Chondrocyte (in vitro differentiated cells): ENCODE data around the gene TSPAN12. TPM values are rescaled to one million over a fixed set of nuclear protein-coding genes. Genes with fewer than 3 reads are reported as not detected.
"Not testable (repeated sequence)": the region's sequence is repeated elsewhere in the genome, so short reads cannot be mapped to it uniquely, and the experiment has no call there.

Source experiments
- DNase-seq: peaks from one replicate; pipeline ENCODE4 v3.0.0; 2021; ENCODE audit warnings: mixed read lengths, low spot score
- H3K27ac Mint-ChIP-seq: one replicate; pipeline ENCODE4 v1.8.0; 2021; ENCODE audit warnings: mild to moderate bottlenecking, moderate library complexity, mixed read lengths; ENCODE audit not compliant: unreplicated experiment
- H3K27me3 Mint-ChIP-seq: 2 replicates; pipeline ENCODE4 v1.8.0; 2021; ENCODE audit warnings: low read depth, mixed read lengths
- H3K36me3 Mint-ChIP-seq: 2 replicates; pipeline ENCODE4 v1.8.0; 2021; ENCODE audit warnings: low read depth, mixed read lengths
- H3K4me1 Mint-ChIP-seq: 2 replicates; pipeline ENCODE4 v1.8.0; 2021; ENCODE audit warnings: low read depth, mild to moderate bottlenecking, mixed read lengths
- H3K4me3 Mint-ChIP-seq: one replicate; pipeline ENCODE4 v1.8.0; 2021; ENCODE audit warnings: mild to moderate bottlenecking, moderate library complexity, mixed read lengths; ENCODE audit not compliant: unreplicated experiment
- H3K9me3 Mint-ChIP-seq: 2 replicates; pipeline ENCODE4 v1.8.0; 2021; ENCODE audit warnings: low read depth, mixed read lengths
- CTCF ChIP-seq: fragments of 200-600 bp; sonication (generic); IDR thresholded peaks from 2 replicates; pipeline ENCODE4 v1.5.0; 2021; ENCODE audit warnings: antibody characterized with exemption, mild to moderate bottlenecking, moderate library complexity
- total RNA-seq: library from RNA; stranded (reverse); gene quantifications from 3 replicates; pipeline ENCODE4 v1.2.1, GENCODE V29; 2021

Gene TSPAN12
- total RNA-seq, 1 donor from 2014 or later, result 7.8 TPM

GRCh38 chr7:120792091-120792860, 65.7 kb downstream of the TSPAN12 start:
- H3K4me1 Mint-ChIP-seq, result peaks cover 33% of the 10 kb centered on the region
- TF ChIP-seq CTCF, result peak; percentile 88
- H3K36me3 Mint-ChIP-seq, result peaks cover 7% of the 10 kb centered on the region
- DNase-seq, result no peak
- peak overlapping the region; percentile 42 for H3K27ac Mint-ChIP-seq
- H3K9me3 Mint-ChIP-seq, result peaks cover 4% of the 10 kb centered on the region
- no peak overlapping the region for H3K4me3 Mint-ChIP-seq
- no peaks in the 10 kb centered on the region for H3K27me3 Mint-ChIP-seq

- Mint-ChIP-seq H3K27me3 (no peaks in the 10 kb centered on the region), H3K36me3 (peaks cover 4% of the 10 kb centered on the region), H3K27ac (no peak overlapping the region), H3K4me3 (no peak overlapping the region), H3K4me1 (peaks cover 7% of the 10 kb centered on the region), H3K9me3 (no peaks in the 10 kb centered on the region)
- TF ChIP-seq CTCF, result no peak
- no peak for DNase-seq
Observed at GRCh38 chr7:120785095-120785494, 72.8 kb downstream of the TSPAN12 start.

- Mint-ChIP-seq H3K27me3 (no peaks in the 10 kb centered on the region), H3K9me3 (no peaks in the 10 kb centered on the region), H3K4me3 (no peak overlapping the region), H3K4me1 (peaks cover 7% of the 10 kb centered on the region), H3K36me3 (peaks cover 3% of the 10 kb centered on the region), H3K27ac (no peak overlapping the region)
- no peak for TF ChIP-seq CTCF
- DNase-seq, result no peak
Observed at GRCh38 chr7:120783721-120784120, 74.2 kb downstream of the TSPAN12 start.

GRCh38 chr7:120783273-120783672, 74.7 kb downstream of the TSPAN12 start:
- Mint-ChIP-seq H3K4me3 (no peak overlapping the region), H3K27ac (no peak overlapping the region), H3K9me3 (no peaks in the 10 kb centered on the region), H3K36me3 (no peaks in the 10 kb centered on the region), H3K4me1 (peaks cover 7% of the 10 kb centered on the region), H3K27me3 (no peaks in the 10 kb centered on the region)
- TF ChIP-seq CTCF, result no peak
- DNase-seq, result no peak

GRCh38 chr7:120781924-120782323, 76.0 kb downstream of the TSPAN12 start:
- not testable (repeated sequence) for H3K27ac Mint-ChIP-seq, DNase-seq, H3K36me3 Mint-ChIP-seq, H3K9me3 Mint-ChIP-seq, H3K4me3 Mint-ChIP-seq, H3K4me1 Mint-ChIP-seq, H3K27me3 Mint-ChIP-seq

GRCh38 chr7:120780938-120781337, 77.0 kb downstream of the TSPAN12 start:
- H3K27ac Mint-ChIP-seq, result no peak overlapping the region
- H3K27me3 Mint-ChIP-seq, result no peaks in the 10 kb centered on the region
- DNase-seq, result no peak
- no peak for TF ChIP-seq CTCF
- no peaks in the 10 kb centered on the region for H3K9me3 Mint-ChIP-seq
- H3K4me3 Mint-ChIP-seq, result no peak overlapping the region
- peaks cover 6% of the 10 kb centered on the region for H3K4me1 Mint-ChIP-seq
- H3K36me3 Mint-ChIP-seq, result no peaks in the 10 kb centered on the region

GRCh38 chr7:120780451-120780850, 77.5 kb downstream of the TSPAN12 start:
- not testable (repeated sequence) for H3K27me3 Mint-ChIP-seq, H3K4me3 Mint-ChIP-seq

GRCh38 chr7:120779078-120779477, 78.9 kb downstream of the TSPAN12 start:
- H3K4me1 Mint-ChIP-seq, DNase-seq, H3K36me3 Mint-ChIP-seq, H3K9me3 Mint-ChIP-seq, H3K4me3 Mint-ChIP-seq, H3K27me3 Mint-ChIP-seq, H3K27ac Mint-ChIP-seq: not testable (repeated sequence)

More at GRCh38 chr7:120780451-120780850, 77.5 kb downstream of the TSPAN12 start:
- H3K36me3 Mint-ChIP-seq, H3K9me3 Mint-ChIP-seq, H3K27ac Mint-ChIP-seq, DNase-seq, H3K4me1 Mint-ChIP-seq: not testable (repeated sequence)
